SJCRH30 (cell line): ENCODE results near the gene SEMA3F. TPM values are rescaled to one million over a fixed set of nuclear protein-coding genes. Genes with fewer than 3 reads are reported as not detected.

Experiments
- DNase-seq, 2 experiments: peaks; one replicate each; pipeline ENCODE4 v3.0.0-alpha.2; 2015 to 2020
- H3K27ac ChIP-seq: fragments of 250-450 bp; sonication (Bioruptor Pico); 2 replicates; pipeline ENCODE4 v1.5.1; 2020; ENCODE audit warnings: mild to moderate bottlenecking, moderate library complexity
- H3K27me3 ChIP-seq: fragments of 250-450 bp; sonication (Bioruptor Pico); 2 replicates; pipeline ENCODE4 v1.5.1; 2020; ENCODE audit warnings: mild to moderate bottlenecking, moderate library complexity
- H3K36me3 ChIP-seq: fragments of 250-450 bp; sonication (Bioruptor Pico); 2 replicates; pipeline ENCODE4 v1.5.1; 2020; ENCODE audit warnings: mild to moderate bottlenecking, moderate library complexity
- H3K4me1 ChIP-seq: fragments of 250-450 bp; sonication (Bioruptor Pico); 2 replicates; pipeline ENCODE4 v1.5.1; 2020; ENCODE audit warnings: mild to moderate bottlenecking, moderate library complexity
- H3K4me3 ChIP-seq: fragments of 250-450 bp; sonication (Bioruptor Pico); 2 replicates; pipeline ENCODE4 v1.5.1; 2020; ENCODE audit warnings: mild to moderate bottlenecking, moderate library complexity
- H3K9me3 ChIP-seq: fragments of 250-450 bp; sonication (Bioruptor Pico); replicated peaks from 2 replicates; pipeline ENCODE4 v1.5.1; 2020; ENCODE audit warnings: mild to moderate bottlenecking, moderate library complexity
- total RNA-seq: library from RNA; depleted of rRNA; stranded (reverse); fragments of >200 nt; shearing (Covaris generic); gene quantifications from 2 replicates; pipeline ENCODE4 v1.2.3, GENCODE V29; 2014

Gene SEMA3F
- total RNA-seq, 1 experiment from 2014 or later = 9.3 TPM

DNA sequence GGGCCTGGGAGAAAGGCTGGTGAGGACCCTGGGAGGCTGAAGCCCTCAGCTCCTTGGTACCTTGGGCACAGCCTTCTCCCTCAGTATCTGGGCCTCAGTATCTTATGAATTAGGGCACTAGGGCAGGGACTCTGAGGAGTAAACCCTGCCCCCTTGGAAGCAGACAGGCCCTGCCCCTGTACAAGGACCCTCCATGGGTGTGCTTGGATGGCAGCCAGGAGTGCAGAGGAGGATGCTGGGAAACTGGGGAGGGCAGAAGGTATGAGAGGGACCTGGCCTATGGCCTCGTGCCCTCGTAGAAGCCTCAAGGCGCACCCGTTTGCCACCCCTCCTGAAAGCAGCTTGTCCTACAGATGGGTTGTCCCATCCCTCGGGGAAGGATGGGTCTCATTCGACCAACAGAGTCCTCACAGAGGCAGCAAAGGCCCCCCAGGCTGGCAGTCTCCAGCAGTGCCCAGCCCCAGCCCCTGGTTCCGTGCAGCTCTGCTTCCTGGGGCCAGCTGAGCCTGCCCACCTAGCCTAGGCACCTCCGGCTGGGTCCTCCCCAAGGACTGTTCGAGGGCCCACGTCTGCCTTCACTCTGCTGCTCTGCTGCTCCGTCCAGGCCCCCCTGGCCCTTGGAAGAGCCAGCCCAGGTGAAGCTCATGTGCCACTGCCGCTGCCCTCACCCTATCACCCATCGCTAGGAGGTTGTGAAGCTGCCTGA is 15.3 kb upstream of the SEMA3F start:
- no peaks in the 10 kb centered on the region for H3K36me3 ChIP-seq
- DNase-seq = no peak
- H3K9me3 ChIP-seq = no peaks in the 10 kb centered on the region
- H3K4me1 ChIP-seq = peaks cover 35% of the 10 kb centered on the region
- H3K27ac ChIP-seq = no peak overlapping the region
- no peak overlapping the region for H3K4me3 ChIP-seq
- H3K27me3 ChIP-seq = no peaks in the 10 kb centered on the region

- Histone ChIP-seq H3K4me3 (no peak overlapping the region), H3K27ac (no peak overlapping the region), H3K27me3 (no peaks in the 10 kb centered on the region), H3K36me3 (no peaks in the 10 kb centered on the region), H3K9me3 (no peaks in the 10 kb centered on the region), H3K4me1 (peaks cover 36% of the 10 kb centered on the region)
- no peak for DNase-seq
These were observed 14.1 kb upstream of the SEMA3F start for GRCh38 chr3:50140990-50141389.

- no peak for DNase-seq
- H3K27ac ChIP-seq = no peak overlapping the region
- H3K4me3 ChIP-seq = no peak overlapping the region
These were observed 8.7 kb upstream of the SEMA3F start for GRCh38 chr3:50146316-50146901.

DNA sequence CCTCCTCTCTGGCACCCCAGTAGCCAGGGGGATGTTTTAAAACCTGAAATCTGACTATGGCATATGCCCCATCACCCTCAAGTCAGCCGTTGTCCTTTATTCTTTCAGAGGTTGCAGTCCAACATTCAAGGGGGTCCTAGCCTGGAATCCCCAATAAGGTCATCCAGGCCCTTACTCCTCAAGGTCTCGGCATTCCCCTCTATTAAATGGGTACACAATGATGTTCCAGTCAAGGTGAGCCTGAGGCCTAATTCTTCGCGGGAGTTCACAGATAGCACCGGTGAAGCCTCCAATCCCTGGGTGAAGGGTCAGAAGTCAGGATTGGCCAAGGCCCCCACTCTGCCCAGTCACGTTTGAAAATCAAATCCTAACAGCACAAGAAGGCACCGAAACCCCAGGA is 8.1 kb upstream of the SEMA3F start:
- Histone ChIP-seq H3K27me3 (no peaks in the 10 kb centered on the region), H3K27ac (no peak overlapping the region), H3K36me3 (no peaks in the 10 kb centered on the region), H3K4me3 (no peak overlapping the region), H3K9me3 (no peaks in the 10 kb centered on the region), H3K4me1 (peaks cover 8% of the 10 kb centered on the region)
- no peak for DNase-seq

More at GRCh38 chr3:50146316-50146901, 8.7 kb upstream of the SEMA3F start:
- Histone ChIP-seq H3K9me3 (no peaks in the 10 kb centered on the region), H3K4me1 (peaks cover 8% of the 10 kb centered on the region), H3K36me3 (no peaks in the 10 kb centered on the region), H3K27me3 (no peaks in the 10 kb centered on the region)

DNA sequence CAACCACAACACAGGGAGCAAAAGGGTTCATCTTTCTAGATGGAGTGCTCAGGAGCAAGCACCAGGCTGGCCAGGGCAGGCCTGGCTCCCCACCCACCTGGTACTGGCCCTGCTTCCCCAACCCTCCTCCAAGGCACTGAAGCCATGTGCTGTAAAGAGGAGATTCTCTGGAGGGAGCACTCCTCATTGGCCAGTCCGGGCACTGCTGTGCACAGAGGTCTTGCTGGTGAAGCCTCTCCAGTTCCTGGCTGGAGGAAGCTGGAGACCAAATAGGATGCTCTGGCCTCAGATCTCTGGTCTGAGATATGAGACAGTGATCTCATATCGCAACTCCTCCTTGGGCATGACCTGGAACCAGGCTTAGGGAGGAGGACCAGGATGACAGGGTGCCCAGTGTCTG is 7.7 kb upstream of the SEMA3F start:
- no peak overlapping the region for H3K27ac ChIP-seq
- no peaks in the 10 kb centered on the region for H3K9me3 ChIP-seq
- no peak for DNase-seq

GRCh38 chr3:50147861-50148260 is 7.3 kb upstream of the SEMA3F start:
- H3K27ac ChIP-seq = no peak overlapping the region

More for the DNA sequence above, 7.7 kb upstream of the SEMA3F start:
- Histone ChIP-seq H3K4me1 (peaks cover 8% of the 10 kb centered on the region), H3K27me3 (no peaks in the 10 kb centered on the region), H3K4me3 (no peak overlapping the region), H3K36me3 (no peaks in the 10 kb centered on the region)

GRCh38 chr3:50150404-50150750 is 4.7 kb upstream of the SEMA3F start:
- DNase-seq = no peak
- Histone ChIP-seq H3K4me1 (no peaks in the 10 kb centered on the region; the same call in 1 of the 2 replicates), H3K27me3 (no peaks in the 10 kb centered on the region), H3K4me3 (no peak overlapping the region), H3K27ac (no peak overlapping the region), H3K36me3 (no peaks in the 10 kb centered on the region), H3K9me3 (no peaks in the 10 kb centered on the region)

More at GRCh38 chr3:50147861-50148260, 7.3 kb upstream of the SEMA3F start:
- no peak overlapping the region for H3K4me3 ChIP-seq
- no peaks in the 10 kb centered on the region for H3K27me3 ChIP-seq
- no peaks in the 10 kb centered on the region for H3K9me3 ChIP-seq
- H3K4me1 ChIP-seq = peaks cover 8% of the 10 kb centered on the region
- DNase-seq = no peak
- H3K36me3 ChIP-seq = no peaks in the 10 kb centered on the region

- Histone ChIP-seq H3K4me3 (no peak overlapping the region), H3K27ac (no peak overlapping the region), H3K4me1 (peaks cover 3% of the 10 kb centered on the region; the same call in 1 of the 2 replicates), H3K36me3 (no peaks in the 10 kb centered on the region), H3K9me3 (no peaks in the 10 kb centered on the region), H3K27me3 (peaks cover 6% of the 10 kb centered on the region; the same call in 1 of the 2 replicates)
- DNase-seq = peak; percentile 48 to 69
These were observed 4.0 kb upstream of the SEMA3F start for GRCh38 chr3:50150863-50151686.

- no peak overlapping the region for H3K27ac ChIP-seq
- H3K36me3 ChIP-seq = no peaks in the 10 kb centered on the region
- H3K9me3 ChIP-seq = no peaks in the 10 kb centered on the region
- peaks cover 13% of the 10 kb centered on the region for H3K27me3 ChIP-seq
- no peak for DNase-seq
- peaks cover 9% of the 10 kb centered on the region; the same call in 1 of the 2 replicates for H3K4me1 ChIP-seq
- H3K4me3 ChIP-seq = no peak overlapping the region
These were observed 3.4 kb upstream of the SEMA3F start for GRCh38 chr3:50151728-50152127.

DNA sequence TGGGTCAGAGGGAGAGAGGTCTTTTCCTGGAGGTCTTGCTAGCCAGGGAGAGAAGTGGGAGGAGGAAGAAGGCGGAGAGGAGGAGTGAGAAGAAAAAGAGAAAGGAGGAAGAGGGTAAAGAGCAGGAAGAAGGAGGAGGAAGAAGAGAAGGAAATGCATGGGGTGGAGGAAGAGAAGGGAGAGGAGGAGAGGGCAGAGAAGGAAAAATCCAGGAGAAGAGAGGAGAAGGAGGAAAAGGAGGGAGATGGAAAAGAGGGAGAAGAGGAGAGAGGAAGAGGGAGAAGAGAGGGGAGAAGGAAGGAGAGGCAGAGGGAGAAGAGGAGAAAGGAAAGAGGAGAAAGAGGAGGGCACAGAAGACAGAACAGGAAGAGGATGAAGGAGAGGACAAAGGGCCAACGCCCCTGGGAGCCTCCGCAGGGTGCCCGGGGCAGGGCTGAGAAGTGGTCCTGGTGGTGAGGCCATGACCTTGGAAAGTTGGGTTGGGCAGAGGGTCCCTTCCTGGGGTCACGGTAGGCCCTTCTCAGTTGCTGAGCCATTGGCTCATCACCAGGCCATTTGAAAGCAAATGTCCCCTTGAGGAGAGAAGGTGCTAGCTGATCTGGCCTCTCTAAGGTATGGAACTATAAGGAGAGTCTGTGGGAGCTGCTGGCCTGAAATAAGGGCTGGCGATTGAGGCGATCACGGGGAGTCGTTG is 1.2 kb upstream of the SEMA3F start:
- H3K4me1 ChIP-seq = peaks cover 22% of the 10 kb centered on the region; the same call in 1 of the 2 replicates
- DNase-seq = no peak
- H3K27me3 ChIP-seq = peaks cover 14% of the 10 kb centered on the region
- H3K4me3 ChIP-seq = no peak overlapping the region
- H3K36me3 ChIP-seq = no peaks in the 10 kb centered on the region
- no peak overlapping the region for H3K27ac ChIP-seq
- no peaks in the 10 kb centered on the region for H3K9me3 ChIP-seq

- Histone ChIP-seq H3K4me1 (peaks cover 22% of the 10 kb centered on the region; the same call in 1 of the 2 replicates), H3K27me3 (peaks cover 14% of the 10 kb centered on the region), H3K27ac (no peak overlapping the region), H3K4me3 (peak overlapping the region; percentile 66), H3K36me3 (no peaks in the 10 kb centered on the region), H3K9me3 (no peaks in the 10 kb centered on the region)
- DNase-seq = no peak
These were observed 666 bp upstream of the SEMA3F start for GRCh38 chr3:50154476-50154839.

DNA sequence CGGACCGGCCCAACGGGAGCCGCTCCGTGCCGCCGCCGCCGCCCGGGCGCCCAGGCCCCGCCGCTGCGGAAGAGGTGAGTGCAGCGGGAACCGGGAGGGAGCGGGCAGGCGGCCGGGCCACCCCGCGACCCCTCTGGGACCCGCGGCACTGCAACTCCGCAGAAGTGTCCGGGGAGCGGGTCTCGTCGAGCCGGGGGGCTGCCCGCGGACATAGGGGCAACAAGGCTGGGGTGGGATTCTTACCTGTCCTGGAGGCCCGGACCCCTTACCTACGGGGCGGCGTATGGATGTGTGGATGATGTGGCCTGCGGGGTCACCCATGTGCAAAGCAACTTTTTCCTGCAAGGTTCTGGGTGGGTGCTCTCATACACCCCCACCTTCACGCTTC is 361 bp downstream of the SEMA3F start:
- Histone ChIP-seq H3K9me3 (no peaks in the 10 kb centered on the region), H3K27me3 (peaks cover 14% of the 10 kb centered on the region), H3K4me3 (peak overlapping the region; percentile 66), H3K36me3 (no peaks in the 10 kb centered on the region), H3K27ac (no peak overlapping the region), H3K4me1 (peaks cover 22% of the 10 kb centered on the region; the same call in 1 of the 2 replicates)
- DNase-seq = no peak

DNA sequence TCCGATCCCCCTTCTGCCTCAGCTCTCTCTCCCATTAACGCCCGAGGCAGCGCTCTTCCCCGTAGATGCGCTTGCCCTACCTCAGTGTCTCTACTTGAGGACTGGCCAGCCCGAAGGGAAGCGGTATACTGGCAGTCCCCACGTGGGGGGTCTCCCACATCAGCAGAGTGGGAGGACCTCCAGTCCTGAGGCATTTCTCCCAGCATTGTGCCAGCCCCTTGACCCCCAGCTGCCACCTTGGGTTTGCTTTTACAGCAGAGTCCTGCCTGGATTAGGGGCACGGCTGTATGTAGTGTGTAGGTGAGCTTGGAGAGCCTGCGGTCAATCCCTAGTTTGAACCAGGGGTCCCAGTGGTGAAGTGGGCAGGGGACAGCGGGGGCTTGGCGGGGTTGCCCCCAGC is 767 bp downstream of the SEMA3F start:
- Histone ChIP-seq H3K36me3 (no peaks in the 10 kb centered on the region), H3K27ac (no peak overlapping the region), H3K4me3 (peak overlapping the region; percentile 66), H3K9me3 (no peaks in the 10 kb centered on the region), H3K4me1 (peaks cover 22% of the 10 kb centered on the region; the same call in 1 of the 2 replicates), H3K27me3 (peaks cover 14% of the 10 kb centered on the region)
- peak in 1 of 2 experiments; percentile 29 for DNase-seq
